OCI-LY1 (cell line): ENCODE data around the gene RANBP1.
"Not testable (repeated sequence)": the region's sequence is repeated elsewhere in the genome, so short reads cannot be mapped to it uniquely, and the experiment has no call there.

Experiments used
- H2AFZ ChIP-seq: fragments of 200-600 bp; sonication (generic), shearing (Covaris generic); 2 replicates; pipeline ENCODE4 v1.6.0; 2014; ENCODE audit warnings: antibody characterized with exemption, mild to moderate bottlenecking, low read length
- H3F3A ChIP-seq: fragments of 200-600 bp; sonication (generic), shearing (Covaris generic); 2 replicates; pipeline ENCODE4 v1.6.0; 2014; ENCODE audit warnings: mild to moderate bottlenecking, antibody characterized with exemption, low read length, moderate library complexity; ENCODE audit not compliant: insufficient read depth
- H3K27ac ChIP-seq: fragments of 200-600 bp; sonication (generic); 2 replicates; pipeline ENCODE4 v1.5.1; 2014; ENCODE audit warnings: low read length, mixed run types, mild to moderate bottlenecking, low read depth; ENCODE audit not compliant: poor library complexity, severe bottlenecking
- H3K27me3 ChIP-seq: fragments of 200-600 bp; sonication (generic); 2 replicates; pipeline ENCODE4 v1.6.0; 2014; ENCODE audit warnings: antibody characterized with exemption, mild to moderate bottlenecking, low read length, moderate library complexity; ENCODE audit not compliant: insufficient read depth
- H3K36me3 ChIP-seq: fragments of 200-600 bp; sonication (generic); 2 replicates; pipeline ENCODE4 v1.6.1; 2014; ENCODE audit warnings: mild to moderate bottlenecking, antibody characterized with exemption, low read length, moderate library complexity, mixed read lengths; ENCODE audit not compliant: insufficient read depth
- H3K4me1 ChIP-seq: fragments of 200-600 bp; sonication (generic); 2 replicates; pipeline ENCODE4 v1.5.1; 2014; ENCODE audit warnings: mild to moderate bottlenecking, low read length, moderate library complexity; ENCODE audit not compliant: insufficient read depth, severe bottlenecking
- H3K4me2 ChIP-seq: fragments of 200-600 bp; sonication (generic), shearing (Covaris generic); 2 replicates; pipeline ENCODE4 v1.6.1; 2014; ENCODE audit warnings: low read length
- H3K4me3 ChIP-seq: fragments of 200-600 bp; sonication (generic); 2 replicates; pipeline ENCODE4 v1.5.1; 2014; ENCODE audit warnings: low read length, low read depth, mild to moderate bottlenecking, mixed read lengths; ENCODE audit not compliant: poor library complexity, severe bottlenecking
- H3K79me2 ChIP-seq: fragments of 200-600 bp; shearing (Covaris generic); 2 replicates; pipeline ENCODE4 v1.6.1; 2016; ENCODE audit warnings: mixed run types, low read length, mixed read lengths; ENCODE audit not compliant: insufficient read depth
- H3K9ac ChIP-seq: fragments of 200-600 bp; sonication (generic), shearing (Covaris generic); 2 replicates; pipeline ENCODE4 v1.6.1; 2014; ENCODE audit warnings: mild to moderate bottlenecking, low read length, mixed read lengths
- H3K9me2 ChIP-seq: fragments of 200-600 bp; sonication (generic), shearing (Covaris generic); 2 replicates; pipeline ENCODE4 v1.6.1; 2014; ENCODE audit warnings: low read depth, mild to moderate bottlenecking, low read length, mixed read lengths
- H3K9me3 ChIP-seq: fragments of 200-600 bp; shearing (Covaris generic); 2 replicates; pipeline ENCODE4 v1.6.1; 2014; ENCODE audit warnings: low read length, mixed read lengths
- H4K20me1 ChIP-seq: fragments of 200-600 bp; sonication (generic), shearing (Covaris generic); 2 replicates; pipeline ENCODE4 v1.6.0; 2016; ENCODE audit warnings: mild to moderate bottlenecking, low read length; ENCODE audit not compliant: insufficient read depth
- EZH2 ChIP-seq: fragments of 200-600 bp; sonication (generic), shearing (Covaris generic); IDR thresholded peaks from 2 replicates; pipeline ENCODE4 v1.8.0; 2017; ENCODE audit warnings: borderline replicate concordance, mixed run types, mild to moderate bottlenecking, antibody characterized with exemption, low read length, moderate library complexity, mixed read lengths
- TF ChIP-seq, protein P1 (sequence below): fragments of 200-600 bp; sonication (generic), shearing (Covaris generic); IDR thresholded peaks from 2 replicates; pipeline ENCODE4 v1.5.1; 2017; ENCODE audit warnings: mild to moderate bottlenecking, antibody characterized with exemption, low read length, moderate library complexity, mixed read lengths

RANBP1 gene

GRCh38 chr22:20115691-20116375, at the start of gene RANBP1:
TSS of gene RANBP1 (plus strand) at chr22:20116104. CDS start at chr22:20116185, 81 bp downstream.
- H3K9me3 ChIP-seq, result no peaks in the 10 kb centered on the region
- peaks cover 45% of the 10 kb centered on the region for H3K79me2 ChIP-seq
- H2AFZ ChIP-seq, result no peak within 1 kb of the TSS
- H3K9ac ChIP-seq, result peak within 1 kb of the TSS; percentile 99
- H3F3A ChIP-seq, result peaks cover 1% of the 10 kb centered on the region; the same call in 1 of the 2 replicates
- H3K27ac ChIP-seq, result peak within 1 kb of the TSS; percentile 57
- TF ChIP-seq, protein P1, sequence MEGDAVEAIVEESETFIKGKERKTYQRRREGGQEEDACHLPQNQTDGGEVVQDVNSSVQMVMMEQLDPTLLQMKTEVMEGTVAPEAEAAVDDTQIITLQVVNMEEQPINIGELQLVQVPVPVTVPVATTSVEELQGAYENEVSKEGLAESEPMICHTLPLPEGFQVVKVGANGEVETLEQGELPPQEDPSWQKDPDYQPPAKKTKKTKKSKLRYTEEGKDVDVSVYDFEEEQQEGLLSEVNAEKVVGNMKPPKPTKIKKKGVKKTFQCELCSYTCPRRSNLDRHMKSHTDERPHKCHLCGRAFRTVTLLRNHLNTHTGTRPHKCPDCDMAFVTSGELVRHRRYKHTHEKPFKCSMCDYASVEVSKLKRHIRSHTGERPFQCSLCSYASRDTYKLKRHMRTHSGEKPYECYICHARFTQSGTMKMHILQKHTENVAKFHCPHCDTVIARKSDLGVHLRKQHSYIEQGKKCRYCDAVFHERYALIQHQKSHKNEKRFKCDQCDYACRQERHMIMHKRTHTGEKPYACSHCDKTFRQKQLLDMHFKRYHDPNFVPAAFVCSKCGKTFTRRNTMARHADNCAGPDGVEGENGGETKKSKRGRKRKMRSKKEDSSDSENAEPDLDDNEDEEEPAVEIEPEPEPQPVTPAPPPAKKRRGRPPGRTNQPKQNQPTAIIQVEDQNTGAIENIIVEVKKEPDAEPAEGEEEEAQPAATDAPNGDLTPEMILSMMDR, result no peak
- no peak for TF ChIP-seq EZH2
- H3K4me3 ChIP-seq, result peak within 1 kb of the TSS; percentile 96
- H3K27me3 ChIP-seq, result no peaks in the 10 kb centered on the region
- H3K4me1 ChIP-seq, result peaks cover 48% of the 10 kb centered on the region
- peak within 1 kb of the TSS; percentile 81 for H3K4me2 ChIP-seq
- no peaks in the 10 kb centered on the region for H4K20me1 ChIP-seq
- peaks cover 82% of the 10 kb centered on the region for H3K36me3 ChIP-seq
- H3K9me2 ChIP-seq, result no peaks in the 10 kb centered on the region

DNA sequence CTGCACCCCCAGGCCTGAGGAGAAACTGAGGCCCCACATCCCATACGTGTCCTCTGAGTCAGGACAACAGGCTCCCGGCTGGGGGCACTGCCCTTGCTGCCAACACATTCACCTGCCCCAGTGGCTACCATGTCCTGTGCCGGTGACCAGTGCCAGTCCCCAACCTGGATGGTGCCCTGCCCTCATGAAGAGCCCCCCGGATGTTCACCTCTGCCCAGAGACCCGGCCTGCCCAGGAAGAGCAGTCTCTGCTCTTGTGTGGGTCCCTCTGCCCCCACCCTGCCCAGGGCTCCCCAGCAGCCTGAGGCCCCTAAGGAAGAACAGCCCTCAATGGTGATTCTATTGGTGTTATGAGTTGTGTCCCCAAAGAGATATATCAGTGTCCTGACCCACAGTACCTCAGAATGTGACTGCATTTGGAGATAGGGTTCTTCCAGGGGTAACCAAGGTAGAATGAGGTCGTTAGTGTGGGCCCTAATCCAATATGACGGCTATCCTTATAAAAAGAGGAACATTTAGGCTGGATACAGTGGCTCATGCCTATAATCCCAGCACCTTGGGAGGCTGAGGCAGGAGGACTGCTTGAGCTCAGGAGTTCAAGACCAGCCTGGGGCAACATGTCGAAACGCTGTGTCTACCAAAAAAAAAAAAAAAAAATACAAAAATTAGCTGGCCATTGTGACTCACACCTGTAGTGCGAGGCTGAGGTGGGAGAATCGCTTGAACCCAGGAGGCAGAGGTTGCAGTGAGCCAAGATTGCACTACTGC, 49.1 kb upstream of the RANBP1 start:
- H3F3A ChIP-seq, result no peaks in the 10 kb centered on the region
- no peaks in the 10 kb centered on the region for H3K4me1 ChIP-seq
- no peak overlapping the region for H3K4me2 ChIP-seq
- no peaks in the 10 kb centered on the region for H3K9me3 ChIP-seq
- no peaks in the 10 kb centered on the region for H4K20me1 ChIP-seq
- H3K9me2 ChIP-seq, result no peaks in the 10 kb centered on the region
- no peak for TF ChIP-seq EZH2
- TF ChIP-seq, protein P1, result no peak
- H3K27me3 ChIP-seq, result no peaks in the 10 kb centered on the region
- no peak overlapping the region for H3K4me3 ChIP-seq
- H3K36me3 ChIP-seq, result peaks cover 3% of the 10 kb centered on the region; the same call in 1 of the 2 replicates
- H3K79me2 ChIP-seq, result no peaks in the 10 kb centered on the region
- no peak overlapping the region for H3K27ac ChIP-seq
- no peak overlapping the region for H3K9ac ChIP-seq
- no peak overlapping the region for H2AFZ ChIP-seq

DNA sequence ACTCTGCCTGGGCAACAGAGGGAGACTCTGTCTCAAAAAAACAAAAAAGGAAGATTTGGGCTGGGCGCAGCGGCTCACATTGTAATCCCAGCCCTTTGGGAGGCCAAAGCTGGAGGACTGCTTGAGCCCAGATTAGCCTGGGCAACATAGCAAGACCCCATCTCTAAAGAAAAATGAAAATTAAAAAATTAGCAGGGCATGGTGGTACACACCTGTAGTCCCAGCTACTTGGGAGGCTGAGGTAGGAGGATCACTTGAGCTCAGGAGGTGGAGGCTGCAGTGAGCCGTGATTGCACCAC, 48.6 kb upstream of the RANBP1 start:
- not testable (repeated sequence) for H3K27ac ChIP-seq, H2AFZ ChIP-seq, H3K4me2 ChIP-seq, H3K9me3 ChIP-seq, H3K27me3 ChIP-seq, H3F3A ChIP-seq, H3K9ac ChIP-seq, H4K20me1 ChIP-seq, H3K79me2 ChIP-seq, H3K36me3 ChIP-seq, H3K4me3 ChIP-seq, H3K4me1 ChIP-seq, H3K9me2 ChIP-seq
